Measurements from ENCODE around the gene SLC26A9. TPM values are rescaled to one million over a fixed set of nuclear protein-coding genes. Genes with fewer than 3 reads are reported as not detected.
"Not testable (repeated sequence)": the region's sequence is repeated elsewhere in the genome, so short reads cannot be mapped to it uniquely, and the experiment has no call there.

Gene SLC26A9
- total RNA-seq, 4 donors from 2014 or later, result 1.6 to 4.8 (median 3.3) TPM

DNA sequence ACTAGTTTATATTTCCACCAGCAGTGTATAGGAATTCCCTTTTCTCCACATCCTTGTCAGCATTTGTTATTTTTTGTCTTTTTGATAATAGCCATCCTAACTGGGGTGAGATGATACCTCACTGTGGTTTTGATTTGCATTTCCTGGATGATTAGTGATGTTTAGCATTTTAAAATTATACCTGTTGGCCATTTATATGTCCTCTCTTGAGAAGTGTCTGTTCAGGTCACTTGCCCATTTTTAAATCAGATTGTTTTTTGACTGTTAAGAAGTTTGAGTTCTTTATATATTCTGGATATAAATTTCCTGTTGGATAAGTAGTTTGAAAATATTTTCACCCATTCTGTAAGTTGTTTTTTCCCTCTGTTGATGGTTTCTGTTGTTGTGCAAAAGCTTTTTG is 62.3 kb downstream of the SLC26A9 start:
- no peaks in the 10 kb centered on the region for H3K27me3 ChIP-seq
- intact Hi-C loops (cut with DNase I), result no loop called here
- TF ChIP-seq, protein P1, sequence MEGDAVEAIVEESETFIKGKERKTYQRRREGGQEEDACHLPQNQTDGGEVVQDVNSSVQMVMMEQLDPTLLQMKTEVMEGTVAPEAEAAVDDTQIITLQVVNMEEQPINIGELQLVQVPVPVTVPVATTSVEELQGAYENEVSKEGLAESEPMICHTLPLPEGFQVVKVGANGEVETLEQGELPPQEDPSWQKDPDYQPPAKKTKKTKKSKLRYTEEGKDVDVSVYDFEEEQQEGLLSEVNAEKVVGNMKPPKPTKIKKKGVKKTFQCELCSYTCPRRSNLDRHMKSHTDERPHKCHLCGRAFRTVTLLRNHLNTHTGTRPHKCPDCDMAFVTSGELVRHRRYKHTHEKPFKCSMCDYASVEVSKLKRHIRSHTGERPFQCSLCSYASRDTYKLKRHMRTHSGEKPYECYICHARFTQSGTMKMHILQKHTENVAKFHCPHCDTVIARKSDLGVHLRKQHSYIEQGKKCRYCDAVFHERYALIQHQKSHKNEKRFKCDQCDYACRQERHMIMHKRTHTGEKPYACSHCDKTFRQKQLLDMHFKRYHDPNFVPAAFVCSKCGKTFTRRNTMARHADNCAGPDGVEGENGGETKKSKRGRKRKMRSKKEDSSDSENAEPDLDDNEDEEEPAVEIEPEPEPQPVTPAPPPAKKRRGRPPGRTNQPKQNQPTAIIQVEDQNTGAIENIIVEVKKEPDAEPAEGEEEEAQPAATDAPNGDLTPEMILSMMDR (IDR thresholded peaks at IDR 0.05), result no peak
- no peak for TF ChIP-seq POLR2A (IDR thresholded peaks at IDR 0.05)
- H3K9me3 ChIP-seq, result no peaks in the 10 kb centered on the region
- no peak overlapping the region for H3K4me3 ChIP-seq (replicated peaks in 1 of 3)
- no peak for DNase-seq
- H3K27ac ChIP-seq, result no peak overlapping the region
- H3K36me3 ChIP-seq, result no peaks in the 10 kb centered on the region
- H3K4me1 ChIP-seq, result no peaks in the 10 kb centered on the region

DNA sequence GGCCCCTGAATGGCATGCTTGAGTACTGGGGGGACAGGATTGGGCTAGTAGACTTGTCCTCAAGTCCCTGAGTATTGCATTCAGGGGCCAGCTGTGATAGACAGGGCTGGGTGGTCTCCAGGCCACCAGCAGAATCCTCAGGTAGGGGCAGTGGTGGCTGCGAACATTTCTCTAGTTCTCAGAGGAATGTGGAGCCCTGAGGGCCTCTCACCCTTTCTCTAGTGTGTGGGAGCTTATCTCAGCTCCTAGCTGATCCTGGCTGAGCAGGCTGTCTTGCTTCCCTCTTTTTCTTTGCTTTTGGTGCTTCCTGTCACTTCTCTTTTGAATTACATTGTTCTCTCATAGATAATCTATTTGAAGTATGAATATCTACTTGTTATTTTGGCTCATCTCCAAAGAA is 63.3 kb downstream of the SLC26A9 start:
- Histone ChIP-seq H3K27me3 (no peaks in the 10 kb centered on the region), H3K4me1 (no peaks in the 10 kb centered on the region), H3K36me3 (no peaks in the 10 kb centered on the region), H3K4me3 (replicated peaks in 1 of 3) (no peak overlapping the region), H3K9me3 (no peaks in the 10 kb centered on the region), H3K27ac (no peak overlapping the region)
- no peak for TF ChIP-seq POLR2A (IDR thresholded peaks at IDR 0.05)
- TF ChIP-seq, protein P1 (IDR thresholded peaks at IDR 0.05), result no peak
- 67 to 100% methylated on average over 1 of the region's 1 CpG for WGBS, 2 donors
- intact Hi-C loops (cut with DNase I), result no loop called here
- DNase-seq, result no peak

DNA sequence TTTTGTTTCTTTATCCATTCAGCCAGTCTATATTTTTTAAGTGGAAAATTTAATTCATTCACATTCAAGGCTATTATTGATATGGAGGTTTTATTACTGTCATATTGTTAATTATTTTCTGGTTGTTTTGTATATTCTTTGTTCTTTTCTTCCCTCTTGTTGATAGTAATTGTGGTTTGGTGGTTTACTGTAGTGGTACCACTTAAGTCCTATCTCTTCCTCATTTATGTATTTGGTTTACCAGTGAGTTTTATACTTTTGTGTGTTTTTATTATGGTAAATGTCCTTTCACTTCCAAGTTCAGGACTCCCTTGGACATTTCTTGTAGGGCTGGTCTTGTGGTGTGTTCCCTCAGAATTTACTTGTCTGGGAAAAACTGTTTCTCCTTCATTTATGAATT is 65.2 kb downstream of the SLC26A9 start:
- H3K4me1 ChIP-seq, result no peaks in the 10 kb centered on the region
- TF ChIP-seq, protein P1 (IDR thresholded peaks at IDR 0.05), result no peak
- no peak for TF ChIP-seq POLR2A (IDR thresholded peaks at IDR 0.05)
- H3K27ac ChIP-seq, result no peak overlapping the region
- intact Hi-C loops (cut with DNase I), result no loop called here
- no peaks in the 10 kb centered on the region for H3K27me3 ChIP-seq
- DNase-seq, result no peak
- no peaks in the 10 kb centered on the region for H3K9me3 ChIP-seq
- H3K4me3 ChIP-seq (replicated peaks in 1 of 3), result no peak overlapping the region
- H3K36me3 ChIP-seq, result no peaks in the 10 kb centered on the region

DNA sequence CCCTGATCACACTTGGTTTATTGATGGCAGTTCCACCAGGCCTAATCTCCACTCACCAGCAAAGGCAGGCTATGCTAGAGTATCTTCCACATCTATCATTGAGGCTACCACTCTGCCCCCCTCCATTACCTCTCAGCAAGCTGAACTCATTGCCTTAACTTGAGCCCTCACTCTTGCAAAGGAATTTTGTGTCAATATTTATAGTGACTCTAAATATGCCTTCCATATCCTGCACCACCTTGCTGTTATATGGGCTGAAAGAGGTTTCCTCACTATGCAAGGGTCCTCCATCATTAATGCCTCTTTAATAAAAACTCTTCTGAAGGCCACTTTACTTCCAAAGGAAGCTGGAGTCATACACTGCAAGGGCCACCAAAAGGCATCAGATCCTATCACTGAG is 70.1 kb downstream of the SLC26A9 start:
- H3K9me3 ChIP-seq; H3K4me1 ChIP-seq; H3K27ac ChIP-seq; H3K27me3 ChIP-seq; intact Hi-C loops (cut with DNase I); H3K4me3 ChIP-seq (replicated peaks in 1 of 3); DNase-seq; H3K36me3 ChIP-seq: not testable (repeated sequence)

DNA sequence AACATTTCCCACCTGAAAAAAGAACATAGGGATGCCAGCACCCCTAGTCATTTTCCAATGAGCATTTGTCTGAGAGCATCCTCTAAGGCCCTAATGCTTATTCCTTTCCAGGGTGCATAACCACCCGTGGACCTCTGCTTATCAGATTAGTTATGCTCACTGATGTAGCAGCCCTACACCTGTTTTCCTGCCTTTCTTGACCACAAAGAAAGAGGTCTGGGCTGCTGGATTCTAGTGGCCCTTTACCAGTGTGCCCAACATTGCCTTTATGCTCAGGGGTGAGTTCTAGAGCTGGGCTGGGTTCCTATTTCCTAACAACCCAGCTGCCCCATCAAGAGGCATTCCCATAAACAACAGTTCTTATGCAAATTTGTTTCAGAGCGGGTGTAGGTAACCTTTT is 73.0 kb downstream of the SLC26A9 start:
- Histone ChIP-seq H3K36me3 (no peaks in the 10 kb centered on the region), H3K4me3 (replicated peaks in 1 of 3) (no peak overlapping the region), H3K9me3 (no peaks in the 10 kb centered on the region), H3K27me3 (no peaks in the 10 kb centered on the region), H3K27ac (no peak overlapping the region), H3K4me1 (no peaks in the 10 kb centered on the region)
- WGBS, 2 donors, result 75 to 90% methylated on average over 2 of the region's 2 CpGs
- no peak for DNase-seq
- TF ChIP-seq POLR2A (IDR thresholded peaks at IDR 0.05), result no peak
- TF ChIP-seq, protein P1 (IDR thresholded peaks at IDR 0.05), result no peak
- intact Hi-C loops (cut with DNase I), result no loop called here

Other genes starting within 250 kb of the SLC26A9 start
- gene NUCKS1, start 193.3 kb downstream of the SLC26A9 start, total RNA-seq, result 100 to 1,000 TPM; 122 to 237 (median 177) TPM
- gene RAB29, start 168.0 kb downstream of the SLC26A9 start, total RNA-seq, result 10 to 100 TPM; 52.4 to 78.1 (median 58.9) TPM
- gene SLC41A1, start 130.3 kb downstream of the SLC26A9 start, total RNA-seq, result 10 to 100 TPM; 52.1 to 98.9 (median 64.6) TPM
- under 1 TPM; 0.50 to 0.81 (median 0.68) TPM for gene PM20D1, start 93.3 kb downstream of the SLC26A9 start, total RNA-seq
- gene RAB7B, start 59.9 kb upstream of the SLC26A9 start, total RNA-seq, result 10 to 100 TPM in 2 of 4 donors, 1 to 10 TPM in 2; 4.8 to 12.6 (median 8.7) TPM
- 10 to 100 TPM in 3 of 4 donors, 1 to 10 TPM in 1; 3.6 to 38.2 (median 19.0) TPM for gene CTSE, start 80.4 kb upstream of the SLC26A9 start, total RNA-seq
- gene RHEX, start 109.7 kb upstream of the SLC26A9 start, total RNA-seq, result 1 to 10 TPM; 1.2 to 1.7 (median 1.6) TPM
- under 1 TPM in 3 of 4 donors, not detected in 1; 0.11 to 0.68 (median 0.38) TPM for gene AVPR1B, start 173.9 kb upstream of the SLC26A9 start, total RNA-seq